ENCODE measurements around the gene RXRA. TPM values are rescaled to one million over a fixed set of nuclear protein-coding genes. Genes with fewer than 3 reads are reported as not detected.

The RXRA gene
- total RNA-seq, 1 donor: 26.4 TPM

DNA sequence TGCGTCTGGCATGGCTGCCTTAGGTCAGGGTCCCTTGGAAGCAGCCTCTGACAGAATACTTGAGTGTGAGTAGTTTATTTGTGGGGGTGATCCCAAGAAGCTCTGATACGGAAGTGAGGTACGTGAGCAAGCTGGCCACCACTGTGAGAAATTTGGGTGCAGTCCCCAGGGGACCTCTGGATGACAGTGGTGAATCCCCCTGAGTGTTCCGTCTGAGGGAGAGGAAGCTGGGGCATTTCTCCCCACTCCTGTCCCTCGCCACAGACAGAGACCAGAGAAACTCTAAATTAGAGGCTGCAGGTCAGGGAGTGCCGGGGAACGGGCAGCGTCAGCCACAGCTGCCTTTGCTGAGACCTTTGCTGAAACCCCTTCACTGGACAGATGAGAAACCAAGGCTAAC, 159.4 kb downstream of the RXRA start:
- Histone ChIP-seq H2AFZ (ENCODE audit: low read length) (no peak overlapping the region), H3K9me3 (ENCODE audit: low read depth, low read length) (no peaks in the 10 kb centered on the region), H4K20me1 (ENCODE audit: insufficient read depth, low read length) (no peaks in the 10 kb centered on the region), H3K79me2 (ENCODE audit: insufficient read depth, low read length) (no peaks in the 10 kb centered on the region), H3K4me2 (ENCODE audit: insufficient read depth, low read length) (no peak overlapping the region), H3K4me3 (ENCODE audit: insufficient read depth, low read length) (no peak overlapping the region), H3K27ac (ENCODE audit: low read depth, low read length) (no peak overlapping the region), H3K36me3 (ENCODE audit: insufficient read depth, low read length) (no peaks in the 10 kb centered on the region), H3K27me3 (ENCODE audit: insufficient read depth, low read length) (no peaks in the 10 kb centered on the region), H3K4me1 (ENCODE audit: insufficient read depth, low read length) (no peaks in the 10 kb centered on the region)
- no peak for TF ChIP-seq CTCF (IDR thresholded peaks at IDR 0.05; ENCODE audit: extremely low read depth, low read depth, low read length)
- no peak for DNase-seq (ENCODE audit: insufficient read length, low spot score, missing footprints)

GRCh38 chr9:134486143-134486591, 159.9 kb downstream of the RXRA start:
- Histone ChIP-seq H3K4me3 (ENCODE audit: insufficient read depth, low read length) (no peak overlapping the region), H3K9me3 (ENCODE audit: low read depth, low read length) (no peaks in the 10 kb centered on the region), H2AFZ (ENCODE audit: low read length) (no peak overlapping the region), H3K27me3 (ENCODE audit: insufficient read depth, low read length) (no peaks in the 10 kb centered on the region), H3K27ac (ENCODE audit: low read depth, low read length) (no peak overlapping the region), H3K4me2 (ENCODE audit: insufficient read depth, low read length) (no peak overlapping the region), H3K79me2 (ENCODE audit: insufficient read depth, low read length) (no peaks in the 10 kb centered on the region), H3K36me3 (ENCODE audit: insufficient read depth, low read length) (no peaks in the 10 kb centered on the region), H3K4me1 (ENCODE audit: insufficient read depth, low read length) (no peaks in the 10 kb centered on the region), H4K20me1 (ENCODE audit: insufficient read depth, low read length) (no peaks in the 10 kb centered on the region)
- peak; percentile 25 for DNase-seq (ENCODE audit: insufficient read length, low spot score, missing footprints)
- no peak for TF ChIP-seq CTCF (IDR thresholded peaks at IDR 0.05; ENCODE audit: extremely low read depth, low read depth, low read length)

DNA sequence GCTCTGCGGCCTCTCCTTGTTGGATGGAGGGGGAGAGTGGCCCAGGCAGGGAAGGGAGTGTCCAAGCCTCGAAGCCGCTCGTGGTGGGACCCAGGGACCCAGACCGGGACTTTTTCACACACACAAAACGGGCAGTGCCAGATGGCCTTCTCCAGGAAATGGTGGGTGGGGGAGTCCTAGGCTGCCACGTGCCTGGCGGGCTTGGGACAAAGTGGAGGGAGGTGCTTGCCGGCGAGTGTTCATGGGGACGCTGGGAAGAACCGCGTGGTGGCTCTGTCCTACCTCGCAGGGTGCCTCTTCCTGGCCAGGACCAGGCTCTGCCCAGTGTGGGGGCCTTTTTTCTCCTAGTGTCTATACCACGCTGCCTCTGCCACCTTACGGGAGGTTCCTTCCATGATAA, 160.3 kb downstream of the RXRA start:
- no peaks in the 10 kb centered on the region for H3K79me2 ChIP-seq (ENCODE audit: insufficient read depth, low read length)
- no peak overlapping the region for H3K27ac ChIP-seq (ENCODE audit: low read depth, low read length)
- H4K20me1 ChIP-seq (ENCODE audit: insufficient read depth, low read length): no peaks in the 10 kb centered on the region
- no peaks in the 10 kb centered on the region for H3K4me1 ChIP-seq (ENCODE audit: insufficient read depth, low read length)
- no peak overlapping the region for H2AFZ ChIP-seq (ENCODE audit: low read length)
- DNase-seq (ENCODE audit: insufficient read length, low spot score, missing footprints): peak; percentile 36
- no peak overlapping the region for H3K4me2 ChIP-seq (ENCODE audit: insufficient read depth, low read length)
- TF ChIP-seq CTCF (IDR thresholded peaks at IDR 0.05; ENCODE audit: extremely low read depth, low read depth, low read length): no peak
- H3K36me3 ChIP-seq (ENCODE audit: insufficient read depth, low read length): no peaks in the 10 kb centered on the region
- no peak overlapping the region for H3K4me3 ChIP-seq (ENCODE audit: insufficient read depth, low read length)
- H3K27me3 ChIP-seq (ENCODE audit: insufficient read depth, low read length): no peaks in the 10 kb centered on the region
- no peaks in the 10 kb centered on the region for H3K9me3 ChIP-seq (ENCODE audit: low read depth, low read length)

Small RNAs within 50 kb of the gene (small RNA-seq; reads per million reads assigned to genes)
- not detected for gene MIR4669

Other genes starting within 250 kb of the RXRA start
- gene WDR5, start 190.4 kb upstream of the RXRA start, total RNA-seq: 17.4 and 17.7 TPM in 2 replicates
- gene RNU6ATAC, start 161.9 kb upstream of the RXRA start, total RNA-seq: not detected in 2 replicates